HG03469 (cell line): ENCODE results near the gene NCMAP.

Source experiments
- ATAC-seq: cut with Tn5 transposase; IDR thresholded peaks from one replicate; pipeline ENCODE4 v1.9.1; 2021; ENCODE audit warnings: mild to moderate bottlenecking, moderate library complexity, moderate number of reproducible peaks; ENCODE audit not compliant: unreplicated experiment

NCMAP gene

DNA sequence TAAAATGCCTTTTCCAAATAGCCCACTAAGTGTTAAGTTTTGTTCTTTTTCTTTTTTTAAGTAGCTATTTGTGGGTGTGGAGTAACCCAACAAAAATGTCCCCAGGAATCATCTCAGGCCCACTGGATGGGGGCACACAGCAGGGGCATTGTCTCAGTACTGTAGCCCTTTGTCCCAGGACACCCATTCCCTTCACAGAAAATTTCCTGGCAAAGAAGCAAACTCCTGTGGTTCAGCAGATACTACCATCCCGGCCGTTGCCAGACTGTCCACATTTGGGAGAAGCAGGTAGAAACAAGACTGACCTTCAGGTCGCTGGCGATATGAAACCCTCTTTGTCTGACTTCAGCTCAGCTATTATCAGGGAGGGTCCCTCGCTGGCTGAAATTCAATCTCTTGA lies 63.5 kb downstream of the NCMAP start:
- no peak for ATAC-seq

- no peak for ATAC-seq
Observed at GRCh38 chr1:24620678-24621077, 64.8 kb downstream of the NCMAP start.

DNA sequence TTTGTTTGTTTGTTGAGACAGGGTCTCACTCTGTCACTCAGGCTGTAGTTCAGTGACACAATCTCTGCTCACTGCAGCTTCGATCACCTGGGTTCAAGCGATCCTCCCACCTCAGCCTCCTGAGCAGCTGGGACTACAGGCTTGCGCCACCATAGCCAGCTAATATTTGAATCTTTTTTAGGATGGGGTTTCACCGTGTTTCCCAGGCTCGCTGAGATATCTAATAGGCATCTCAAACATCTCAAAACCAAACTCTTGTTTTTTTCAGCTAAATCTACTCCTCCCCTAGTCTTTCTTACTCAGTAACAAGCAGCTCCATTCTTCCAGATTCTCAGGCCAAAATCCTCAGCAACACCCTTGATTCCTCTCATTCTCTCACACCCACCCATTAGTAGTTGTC lies 65.2 kb downstream of the NCMAP start:
- no peak for ATAC-seq

DNA sequence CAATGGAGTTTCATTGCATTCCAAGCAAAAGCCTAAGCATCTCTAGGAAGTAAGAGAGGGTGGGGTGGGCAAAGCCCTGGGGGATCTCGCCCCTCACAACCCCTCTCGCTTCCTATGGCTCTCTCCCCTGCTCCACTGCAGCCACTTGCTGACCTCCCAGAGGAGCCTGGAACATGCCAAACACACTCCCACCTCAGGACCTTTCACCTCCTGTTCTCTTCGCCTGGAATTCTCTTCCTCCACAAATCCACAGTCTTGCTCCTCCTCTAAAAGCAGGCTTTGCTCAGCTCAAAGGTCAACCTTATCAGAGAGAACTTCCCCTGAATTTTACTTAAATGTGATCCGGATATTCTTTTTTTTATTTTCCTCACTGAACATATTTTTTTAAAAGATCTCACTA lies 66.3 kb downstream of the NCMAP start:
- no peak for ATAC-seq

DNA sequence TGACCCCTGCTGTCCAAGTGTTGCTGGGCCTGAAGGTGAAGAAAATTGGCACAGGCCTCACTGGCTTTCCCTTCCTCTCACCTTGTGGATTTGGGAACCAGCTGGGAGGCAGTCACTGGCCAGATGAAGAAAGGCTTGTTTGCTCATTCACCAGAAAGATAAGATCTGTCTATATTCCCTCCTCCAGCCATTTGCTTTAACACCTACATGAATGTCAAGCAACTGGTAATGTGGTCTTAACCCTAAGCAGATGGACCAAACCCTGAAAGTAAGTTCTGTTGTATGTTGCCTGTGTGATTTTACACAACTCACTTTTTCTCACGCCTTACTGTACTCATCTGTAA lies 76.9 kb downstream of the NCMAP start:
- ATAC-seq, result no peak

DNA sequence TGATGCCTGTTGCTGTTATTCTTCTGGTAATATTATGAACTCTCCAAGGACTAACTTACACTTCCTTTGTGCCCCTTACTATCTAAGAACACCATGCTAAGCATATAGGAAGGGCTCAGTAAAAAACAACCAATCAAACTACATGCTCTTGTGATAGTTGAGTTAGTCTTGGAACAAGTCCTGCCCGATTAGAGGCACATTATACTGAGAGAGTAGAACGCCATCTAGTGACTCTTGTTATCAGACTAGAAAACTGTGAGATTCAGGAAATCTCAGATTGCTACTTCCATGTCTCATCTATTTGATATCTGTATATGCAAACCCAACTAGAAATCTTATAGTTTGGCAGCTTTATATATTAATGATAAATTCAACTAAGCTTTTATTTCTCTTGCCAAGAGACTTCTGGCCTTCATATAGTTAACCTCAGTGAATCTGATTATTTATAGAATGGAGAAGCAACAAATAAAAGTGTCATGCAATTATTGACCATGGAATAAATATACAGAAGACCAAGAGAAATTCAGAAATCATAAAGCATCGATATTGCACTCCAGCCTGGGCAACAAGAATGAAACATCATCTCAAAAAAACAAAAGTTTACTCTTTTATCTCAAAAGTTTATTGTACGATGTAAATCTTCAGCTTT lies 79.4 kb downstream of the NCMAP start:
- no peak for ATAC-seq

- no peak for ATAC-seq
Observed at GRCh38 chr1:24636661-24637357, 80.9 kb downstream of the NCMAP start.

- ATAC-seq, result no peak
Observed at GRCh38 chr1:24639094-24639493, 83.2 kb downstream of the NCMAP start.

- ATAC-seq, result no peak
Observed at GRCh38 chr1:24639881-24640280, 84.0 kb downstream of the NCMAP start.

DNA sequence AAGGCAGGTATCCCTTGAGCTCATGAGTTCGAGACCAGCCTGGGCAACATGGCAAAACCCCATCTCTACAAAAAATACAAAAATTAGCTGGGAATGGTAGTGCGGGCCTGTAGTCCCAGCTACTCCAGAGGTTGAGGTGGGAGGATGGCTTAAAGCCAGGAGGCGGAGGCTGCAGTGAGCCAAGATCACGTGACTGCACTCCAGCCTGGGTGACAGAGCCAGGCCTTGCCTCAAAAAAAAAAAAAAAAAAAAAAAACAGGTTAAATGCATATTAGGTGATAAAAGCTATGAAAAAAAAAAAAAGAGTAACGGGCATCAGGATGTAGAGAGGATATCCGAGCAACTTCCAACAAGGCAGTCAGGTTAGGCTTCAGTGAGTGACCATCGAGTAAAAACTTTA lies 84.4 kb downstream of the NCMAP start:
- no peak for ATAC-seq

DNA sequence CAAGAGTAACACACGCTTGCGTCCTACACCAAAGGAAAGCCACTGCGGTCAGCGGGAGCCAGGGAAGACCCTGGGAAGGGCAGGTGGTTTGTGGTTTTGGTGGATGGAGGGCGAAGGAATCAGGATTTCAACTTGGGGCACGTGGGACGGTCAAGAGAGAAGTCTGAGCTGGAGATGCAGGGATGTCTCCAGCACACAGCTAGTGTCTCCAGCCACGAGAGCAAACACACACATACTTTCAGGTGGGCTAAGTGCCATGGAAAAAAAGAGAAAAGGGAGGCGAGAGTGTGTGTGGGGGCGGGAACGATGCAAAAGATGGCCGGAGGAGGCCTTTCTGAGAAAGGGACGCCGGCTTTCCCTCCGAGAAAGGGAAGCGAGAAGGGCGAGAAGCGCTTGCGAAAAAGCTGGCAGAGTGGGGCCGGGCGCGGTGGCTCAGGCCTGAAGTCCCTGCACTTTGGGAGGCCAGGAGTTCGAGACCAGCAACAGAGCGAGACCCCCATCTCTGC lies 85.8 kb downstream of the NCMAP start:
- ATAC-seq, result no peak

GRCh38 chr1:24642481-24643362 lies 86.8 kb downstream of the NCMAP start, which contains the start of gene SRRM1:
SRRM1 (plus strand) TSS chr1:24643302; CDS start chr1:24643327, 25 bp downstream.
- peak; percentile 66 for ATAC-seq

GRCh38 chr1:24643363-24644099 lies 87.6 kb downstream of the NCMAP start:
- ATAC-seq, result no peak

- ATAC-seq, result no peak
Observed at GRCh38 chr1:24644100-24644384, 88.2 kb downstream of the NCMAP start.

DNA sequence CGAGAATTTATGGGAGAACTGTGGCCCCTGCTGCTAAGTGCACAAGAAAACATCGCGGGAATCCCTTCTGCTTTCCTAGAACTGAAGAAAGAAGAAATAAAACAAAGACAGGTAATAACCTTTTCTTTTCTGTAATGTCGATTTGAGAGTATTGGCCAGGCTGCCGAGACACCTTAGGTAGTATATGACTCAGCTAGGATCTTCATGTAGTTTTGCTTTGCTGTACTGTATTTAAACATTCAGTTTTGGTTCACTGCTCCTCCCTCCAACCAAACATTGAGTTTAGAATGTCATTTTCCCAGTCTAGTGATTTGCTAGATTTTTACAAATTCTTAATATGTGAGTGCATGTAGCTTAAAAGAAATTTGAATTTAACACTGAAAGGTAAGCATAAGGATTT lies 93.0 kb downstream of the NCMAP start:
- ATAC-seq, result no peak

DNA sequence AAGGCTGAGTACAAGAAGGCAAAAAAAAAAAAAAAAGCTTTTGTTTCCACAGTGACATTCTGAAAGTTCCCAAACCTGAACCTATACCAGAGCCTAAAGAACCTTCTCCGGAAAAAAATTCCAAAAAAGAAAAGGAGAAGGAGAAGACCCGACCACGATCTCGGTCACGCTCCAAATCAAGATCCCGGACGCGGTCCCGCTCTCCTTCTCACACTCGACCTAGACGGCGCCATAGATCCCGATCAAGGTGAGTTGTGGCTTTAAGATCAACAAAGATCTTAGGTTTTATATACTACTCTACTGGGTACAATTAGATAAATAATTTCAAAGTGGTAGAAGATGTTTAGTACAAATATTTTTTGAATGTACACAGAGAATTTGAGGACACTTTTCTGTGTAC lies 96.5 kb downstream of the NCMAP start:
- ATAC-seq, result no peak

DNA sequence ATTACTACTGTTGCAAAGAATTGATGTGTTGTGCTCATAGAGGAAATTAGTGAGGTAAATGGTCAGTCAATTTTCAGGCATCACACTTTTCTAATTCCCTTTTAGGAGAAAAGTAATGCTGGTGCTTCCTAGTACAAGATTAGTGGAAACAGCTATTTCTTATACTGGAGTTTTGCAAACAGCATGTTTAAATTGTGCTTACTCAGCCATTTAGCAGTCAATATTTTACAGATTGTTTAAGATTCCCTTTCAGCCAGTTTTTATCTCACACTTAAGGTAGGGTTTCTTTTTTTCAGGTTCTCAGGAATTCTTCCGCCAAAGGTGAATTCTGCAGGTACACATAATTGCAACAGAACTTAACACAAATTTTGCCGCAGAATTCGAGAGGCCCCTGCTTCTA lies 98.1 kb downstream of the NCMAP start:
- ATAC-seq, result no peak

GRCh38 chr1:24656046-24656445 lies 100.2 kb downstream of the NCMAP start:
- no peak for ATAC-seq

GRCh38 chr1:24657781-24658180 lies 101.9 kb downstream of the NCMAP start:
- no peak for ATAC-seq
